Measurements from ENCODE around the gene DTWD2.
"Not testable (repeated sequence)": the region's sequence is repeated elsewhere in the genome, so short reads cannot be mapped to it uniquely, and the experiment has no call there.

Gene DTWD2

GRCh38 chr5:118950354-118950753, 38.0 kb downstream of the DTWD2 start:
- DNase-seq (ENCODE audit: low spot score): not testable (repeated sequence)

- no peak for DNase-seq (ENCODE audit: low spot score)
These were observed 42.1 kb downstream of the DTWD2 start for GRCh38 chr5:118946138-118946800.

- no peak for DNase-seq (ENCODE audit: low spot score)
These were observed 50.8 kb downstream of the DTWD2 start for GRCh38 chr5:118937393-118938061.

GRCh38 chr5:118933703-118934102, 54.6 kb downstream of the DTWD2 start:
- DNase-seq (ENCODE audit: low spot score): no peak

GRCh38 chr5:118931564-118931963, 56.8 kb downstream of the DTWD2 start:
- no peak for DNase-seq (ENCODE audit: low spot score)

GRCh38 chr5:118924006-118924389, 64.3 kb downstream of the DTWD2 start:
- no peak for DNase-seq (ENCODE audit: low spot score)

GRCh38 chr5:118923295-118924005, 64.9 kb downstream of the DTWD2 start:
- DNase-seq (ENCODE audit: low spot score): no peak

GRCh38 chr5:118921866-118922265, 66.5 kb downstream of the DTWD2 start:
- DNase-seq (ENCODE audit: low spot score): no peak

GRCh38 chr5:118919016-118919415, 69.3 kb downstream of the DTWD2 start:
- no peak for DNase-seq (ENCODE audit: low spot score)

- DNase-seq (ENCODE audit: low spot score): no peak
These were observed 70.1 kb downstream of the DTWD2 start for GRCh38 chr5:118918232-118918631.

GRCh38 chr5:118907536-118907935, 80.8 kb downstream of the DTWD2 start:
- not testable (repeated sequence) for DNase-seq (ENCODE audit: low spot score)

GRCh38 chr5:118906947-118907346, 81.4 kb downstream of the DTWD2 start:
- DNase-seq (ENCODE audit: low spot score): no peak

- DNase-seq (ENCODE audit: low spot score): no peak
These were observed 83.2 kb downstream of the DTWD2 start for GRCh38 chr5:118905196-118905595.

- DNase-seq (ENCODE audit: low spot score): no peak
These were observed 85.5 kb downstream of the DTWD2 start for GRCh38 chr5:118902656-118903438.

- no peak for DNase-seq (ENCODE audit: low spot score)
These were observed 93.6 kb downstream of the DTWD2 start for GRCh38 chr5:118894709-118895108.

- DNase-seq (ENCODE audit: low spot score): no peak
These were observed 97.1 kb downstream of the DTWD2 start for GRCh38 chr5:118891252-118891651.

GRCh38 chr5:118889165-118889564, 99.2 kb downstream of the DTWD2 start:
- DNase-seq (ENCODE audit: low spot score): no peak

- no peak for DNase-seq (ENCODE audit: low spot score)
These were observed 99.8 kb downstream of the DTWD2 start for GRCh38 chr5:118888556-118888955.

- DNase-seq (ENCODE audit: low spot score): no peak
These were observed 105.0 kb downstream of the DTWD2 start for GRCh38 chr5:118883362-118883761.

- DNase-seq (ENCODE audit: low spot score): no peak
These were observed 105.7 kb downstream of the DTWD2 start for GRCh38 chr5:118882666-118883065.

- DNase-seq (ENCODE audit: low spot score): not testable (repeated sequence)
These were observed 111.5 kb downstream of the DTWD2 start for GRCh38 chr5:118876852-118877251.

- no peak for DNase-seq (ENCODE audit: low spot score)
These were observed 113.2 kb downstream of the DTWD2 start for GRCh38 chr5:118875131-118875530.
